ENCODE results near the gene NKTR. TPM values are rescaled to one million over a fixed set of nuclear protein-coding genes. Genes with fewer than 3 reads are reported as not detected.

NKTR gene
- total RNA-seq, 4 donors from 2014 or later: 47.7 to 328 (median 66.8) TPM

- H3K9me3 ChIP-seq: no peaks in the 10 kb centered on the region
- TF ChIP-seq EP300 (IDR thresholded peaks at IDR 0.05): no peak
- TF ChIP-seq CTCF (IDR thresholded peaks at IDR 0.05): no peak
- WGBS: 100% methylated on average over 1 of the region's 1 CpG
- no peak for DNase-seq (ENCODE audit: low spot score in 2 of 2)
- no peak overlapping the region for H3K4me3 ChIP-seq
- peaks cover 18% of the 10 kb centered on the region for H3K4me1 ChIP-seq
- H3K36me3 ChIP-seq: no peaks in the 10 kb centered on the region
- H3K27ac ChIP-seq: no peak overlapping the region
- H3K27me3 ChIP-seq: no peaks in the 10 kb centered on the region
Observed at GRCh38 chr3:42670670-42671069, 70.2 kb downstream of the NKTR start.

- H3K27ac ChIP-seq: no peak overlapping the region
- 58% methylated on average over 1 of the region's 1 CpG for WGBS
- no peak for TF ChIP-seq POLR2A (IDR thresholded peaks at IDR 0.05)
Observed at GRCh38 chr3:42672515-42672914, 72.0 kb downstream of the NKTR start.

GRCh38 chr3:42673082-42673481 is 72.6 kb downstream of the NKTR start:
- H3K9me3 ChIP-seq: peaks cover 4% of the 10 kb centered on the region
- H3K36me3 ChIP-seq: no peaks in the 10 kb centered on the region
- H3K4me3 ChIP-seq: no peak overlapping the region
- DNase-seq (ENCODE audit: low spot score in 2 of 2): peak in 1 of 2 donors; percentile 35
- H3K4me1 ChIP-seq: no peaks in the 10 kb centered on the region
- TF ChIP-seq CTCF (IDR thresholded peaks at IDR 0.05) (no peak), EP300 (IDR thresholded peaks at IDR 0.05) (no peak), POLR2A (IDR thresholded peaks at IDR 0.05) (no peak), POLR2AphosphoS5 (IDR thresholded peaks at IDR 0.05) (no peak)
- no peaks in the 10 kb centered on the region for H3K27me3 ChIP-seq
- H3K27ac ChIP-seq: no peak overlapping the region

More at GRCh38 chr3:42672515-42672914, 72.0 kb downstream of the NKTR start:
- H3K4me1 ChIP-seq: peaks cover 3% of the 10 kb centered on the region
- no peak overlapping the region for H3K4me3 ChIP-seq
- no peaks in the 10 kb centered on the region for H3K27me3 ChIP-seq
- H3K9me3 ChIP-seq: peaks cover 4% of the 10 kb centered on the region
- DNase-seq (ENCODE audit: low spot score in 2 of 2): no peak
- H3K36me3 ChIP-seq: no peaks in the 10 kb centered on the region

- H3K9me3 ChIP-seq: peaks cover 4% of the 10 kb centered on the region
- no peaks in the 10 kb centered on the region for H3K27me3 ChIP-seq
- H3K36me3 ChIP-seq: no peaks in the 10 kb centered on the region
- DNase-seq (ENCODE audit: low spot score in 2 of 2): no peak
- TF ChIP-seq POLR2A (IDR thresholded peaks at IDR 0.05) (no peak), CTCF (IDR thresholded peaks at IDR 0.05) (no peak), EP300 (IDR thresholded peaks at IDR 0.05) (no peak), POLR2AphosphoS5 (IDR thresholded peaks at IDR 0.05) (no peak)
- H3K4me3 ChIP-seq: no peak overlapping the region
- WGBS: 53% methylated on average over 3 of the region's 3 CpGs
- no peaks in the 10 kb centered on the region for H3K4me1 ChIP-seq
- no peak overlapping the region for H3K27ac ChIP-seq
Observed at GRCh38 chr3:42674146-42674545, 73.7 kb downstream of the NKTR start.

GRCh38 chr3:42675909-42676308 is 75.4 kb downstream of the NKTR start:
- Histone ChIP-seq H3K27me3 (no peaks in the 10 kb centered on the region), H3K4me3 (no peak overlapping the region), H3K27ac (no peak overlapping the region), H3K4me1 (no peaks in the 10 kb centered on the region), H3K36me3 (no peaks in the 10 kb centered on the region), H3K9me3 (peaks cover 4% of the 10 kb centered on the region)
- WGBS: 85% methylated on average over 2 of the region's 2 CpGs
- DNase-seq (ENCODE audit: low spot score in 2 of 2): no peak
- no peak for TF ChIP-seq POLR2A (IDR thresholded peaks at IDR 0.05)
- TF ChIP-seq CTCF (IDR thresholded peaks at IDR 0.05): no peak
- no peak for TF ChIP-seq POLR2AphosphoS5 (IDR thresholded peaks at IDR 0.05)
- no peak for TF ChIP-seq EP300 (IDR thresholded peaks at IDR 0.05)

GRCh38 chr3:42678447-42678846 is 78.0 kb downstream of the NKTR start:
- WGBS: 89% methylated on average over 2 of the region's 2 CpGs
- H3K4me3 ChIP-seq: no peak overlapping the region
- TF ChIP-seq CTCF (IDR thresholded peaks at IDR 0.05): no peak
- no peak for TF ChIP-seq POLR2AphosphoS5 (IDR thresholded peaks at IDR 0.05)
- no peak for TF ChIP-seq POLR2A (IDR thresholded peaks at IDR 0.05)
- TF ChIP-seq EP300 (IDR thresholded peaks at IDR 0.05): no peak
- no peaks in the 10 kb centered on the region for H3K27me3 ChIP-seq
- DNase-seq (ENCODE audit: low spot score in 2 of 2): peak in 1 of 2 donors; percentile 28
- peaks cover 4% of the 10 kb centered on the region for H3K9me3 ChIP-seq
- no peak overlapping the region for H3K27ac ChIP-seq
- H3K36me3 ChIP-seq: no peaks in the 10 kb centered on the region
- H3K4me1 ChIP-seq: peaks cover 3% of the 10 kb centered on the region

Measured in suprapubic skin (tissue), 4 donors.